Activated T-helper 2 cell treated with anti-CD3 and anti-CD28 coated beads, Interferon-gamma antibody, Interleukin-2, Interleukin-4, amounts not matched to agents 10 μg/mL and 5 μg/mL and 100 μg/mL, durations not matched to agents 14 hours and 24 hours and 36 hours (primary cell): ENCODE measurements around the gene UBXN2A. TPM values are rescaled to one million over a fixed set of nuclear protein-coding genes. Genes with fewer than 3 reads are reported as not detected.
A peak's percentile ranks its signal among the peaks of the same experiment; 100 is the strongest.

Source experiments
- DNase-seq: peaks from one replicate; pipeline ENCODE4 v3.0.0; 2021; ENCODE audit warnings: low spot score
- H3K27ac Mint-ChIP-seq: one replicate; pipeline ENCODE4 v1.8.0; 2021; ENCODE audit warnings: mixed read lengths
- H3K27me3 Mint-ChIP-seq: one replicate; pipeline ENCODE4 v1.8.0; 2021; ENCODE audit warnings: low read depth, mixed read lengths
- H3K36me3 Mint-ChIP-seq: one replicate; pipeline ENCODE4 v1.8.0; 2021; ENCODE audit warnings: low read depth, mixed read lengths
- H3K4me1 Mint-ChIP-seq: one replicate; pipeline ENCODE4 v1.8.0; 2021; ENCODE audit warnings: low read depth, mixed read lengths
- H3K4me3 Mint-ChIP-seq: one replicate; pipeline ENCODE4 v1.8.0; 2021; ENCODE audit warnings: low read depth, mild to moderate bottlenecking, moderate library complexity, mixed read lengths
- H3K9me3 Mint-ChIP-seq: one replicate; pipeline ENCODE4 v1.8.0; 2021; ENCODE audit warnings: mixed read lengths
- intact Hi-C: fragments of 100-400 bp; cut with micrococcal nuclease; formaldehyde crosslinking; loops from one replicate; pipeline ENCODE4 v1.15.1; 2023
- total RNA-seq: library from RNA; stranded (reverse); gene quantifications from 2 replicates; pipeline ENCODE4 v1.2.3, GENCODE V29; 2022

UBXN2A gene
- total RNA-seq, 1 donor from 2014 or later, result 18.3 TPM

- H3K4me3 Mint-ChIP-seq, result no peak overlapping the region
- H3K36me3 Mint-ChIP-seq, result peaks cover 3% of the 10 kb centered on the region
- intact Hi-C loops, result no loop called here
- no peaks in the 10 kb centered on the region for H3K9me3 Mint-ChIP-seq
- H3K27ac Mint-ChIP-seq, result no peak overlapping the region
- DNase-seq, result no peak
- H3K4me1 Mint-ChIP-seq, result peaks cover 29% of the 10 kb centered on the region
- no peaks in the 10 kb centered on the region for H3K27me3 Mint-ChIP-seq
Measured at GRCh38 chr2:23918837-23919489, 21.3 kb upstream of the UBXN2A start.

DNA sequence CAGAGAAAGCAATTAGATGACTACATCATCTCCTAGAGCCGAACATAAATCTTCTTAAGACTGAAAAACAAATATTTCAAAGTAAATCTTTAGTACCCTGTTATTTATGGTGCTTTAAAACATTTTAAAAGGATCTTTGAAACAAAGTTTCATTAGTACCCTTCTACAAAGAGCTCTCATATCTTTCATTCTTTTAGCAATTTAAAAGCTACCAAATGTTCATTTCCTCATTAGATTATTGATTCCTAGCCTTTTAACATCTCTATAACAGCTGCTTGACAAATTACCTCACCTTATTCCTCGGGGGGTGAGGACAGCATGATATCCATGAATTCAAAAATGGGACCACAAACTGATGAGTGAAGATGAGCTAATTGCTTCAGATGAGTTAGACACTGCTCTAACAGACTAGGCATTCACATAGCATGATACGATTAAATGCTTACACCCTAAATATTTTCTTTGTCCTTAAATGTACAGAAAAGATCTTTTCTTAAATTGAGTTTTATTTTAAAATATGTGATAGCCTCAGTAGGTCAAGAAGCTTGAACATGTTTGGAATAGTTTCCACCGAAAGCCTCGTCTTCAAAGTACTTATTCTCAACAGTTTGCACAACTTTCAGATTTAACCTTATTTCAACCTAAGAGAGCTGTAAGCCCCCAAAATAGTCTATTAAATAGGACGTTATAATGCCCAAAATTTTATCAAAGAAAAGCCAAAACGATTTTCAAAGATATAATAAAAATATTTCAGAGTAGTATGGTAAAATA lies 15.5 kb upstream of the UBXN2A start:
- Mint-ChIP-seq H3K27ac (peak overlapping the region; percentile 96), H3K4me1 (peaks cover 22% of the 10 kb centered on the region), H3K36me3 (peaks cover 6% of the 10 kb centered on the region)

DNA sequence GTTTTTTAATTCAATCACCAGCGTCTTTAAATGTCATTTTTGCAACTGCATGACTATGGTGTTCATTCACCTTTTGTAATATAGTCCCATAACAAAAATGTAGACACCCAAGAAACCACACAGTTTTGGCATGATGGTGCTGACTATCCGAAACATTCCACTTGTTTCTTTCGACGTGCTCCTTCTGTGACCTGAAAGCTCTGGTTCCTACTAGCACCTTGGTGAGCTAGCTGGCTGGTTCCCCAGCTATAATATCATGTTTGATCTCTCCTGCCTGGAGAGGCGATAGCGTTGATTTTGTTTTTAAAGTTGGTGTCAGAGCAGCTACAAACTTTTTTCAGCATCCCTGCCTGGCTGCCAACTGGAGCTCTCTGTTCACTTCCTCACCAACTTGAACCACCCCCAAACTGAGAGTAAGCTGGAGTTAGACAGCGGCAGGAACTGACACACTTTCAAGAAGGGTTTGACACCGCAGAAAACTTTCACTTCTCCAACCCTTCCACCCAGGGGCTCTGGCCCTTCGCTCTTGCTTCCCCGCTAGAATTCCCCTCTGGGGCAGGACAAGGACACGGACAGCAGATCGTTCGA lies 14.5 kb upstream of the UBXN2A start:
- H3K4me1 Mint-ChIP-seq, result peaks cover 22% of the 10 kb centered on the region
- intact Hi-C loops, result loop anchor here (2.0 to 10.0 kb wide), 4 partner anchors 33 to 239 kb away; partner anchors contain the start of gene TP53I3

More for the DNA sequence above, 15.5 kb upstream of the UBXN2A start:
- H3K9me3 Mint-ChIP-seq, result no peaks in the 10 kb centered on the region
- intact Hi-C loops, result loop anchor here (5.0 to 10.0 kb wide), 2 partner anchors 32 to 100 kb away; no protein-coding TSS in a partner anchor
- peak overlapping the region; percentile 89 for H3K4me3 Mint-ChIP-seq
- no peaks in the 10 kb centered on the region for H3K27me3 Mint-ChIP-seq
- DNase-seq, result no peak

GRCh38 chr2:23926290-23926749 lies 13.9 kb upstream of the UBXN2A start:
- no peaks in the 10 kb centered on the region for H3K27me3 Mint-ChIP-seq
- intact Hi-C loops, result loop anchor here (2.0 to 10.0 kb wide), 4 partner anchors 34 to 238 kb away; partner anchors contain the start of gene TP53I3
- H3K4me1 Mint-ChIP-seq, result peaks cover 22% of the 10 kb centered on the region
- DNase-seq, result no peak
- H3K4me3 Mint-ChIP-seq, result peak overlapping the region; percentile 89
- H3K27ac Mint-ChIP-seq, result peak overlapping the region; percentile 96
- peaks cover 6% of the 10 kb centered on the region for H3K36me3 Mint-ChIP-seq
- no peaks in the 10 kb centered on the region for H3K9me3 Mint-ChIP-seq

More for the DNA sequence above, 14.5 kb upstream of the UBXN2A start:
- Mint-ChIP-seq H3K36me3 (peaks cover 6% of the 10 kb centered on the region), H3K4me3 (peak overlapping the region; percentile 89), H3K27me3 (no peaks in the 10 kb centered on the region), H3K27ac (peak overlapping the region; percentile 96), H3K9me3 (no peaks in the 10 kb centered on the region)
- peak; percentile 65 for DNase-seq

DNA sequence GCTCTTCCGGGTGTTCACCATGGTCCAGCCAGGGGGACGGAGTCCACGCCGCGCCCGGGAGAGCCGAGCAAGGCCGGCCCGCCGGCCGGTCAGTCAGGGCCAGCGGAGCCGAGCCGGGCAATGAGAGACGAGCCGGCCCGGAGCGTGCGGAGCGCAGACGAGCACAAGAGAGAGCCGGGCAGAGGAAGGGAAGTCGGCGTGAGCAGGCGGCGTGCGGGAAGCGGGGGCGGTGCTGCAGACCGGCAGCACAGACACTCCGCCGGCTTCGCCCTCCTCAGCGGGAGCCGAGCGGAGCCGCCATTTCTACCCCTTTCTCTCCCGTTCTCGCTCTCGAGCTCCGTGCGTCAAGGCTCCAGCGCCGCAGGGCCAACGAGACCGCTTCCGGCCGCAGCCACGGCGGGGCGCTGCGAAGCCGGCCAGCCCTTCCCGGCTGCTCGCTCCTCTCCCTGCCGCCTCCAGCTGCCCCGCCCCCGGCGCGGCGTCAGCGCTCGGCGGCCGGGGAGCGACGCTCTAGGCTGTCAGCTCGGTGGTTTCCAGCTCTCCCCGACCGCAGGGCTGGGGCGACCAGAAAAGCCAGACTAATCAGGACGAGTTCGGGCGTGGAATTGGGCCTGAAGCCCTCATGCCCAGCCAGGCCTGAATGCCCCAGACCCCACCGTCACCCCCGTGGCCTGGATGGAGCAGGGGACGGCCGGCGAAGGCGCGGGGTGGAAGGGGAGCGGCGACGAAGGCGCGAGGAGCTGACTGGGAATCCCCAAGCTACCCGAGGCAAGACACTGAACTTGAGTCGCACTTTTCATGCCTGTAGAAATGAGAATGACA lies 13.3 kb upstream of the UBXN2A start, which contains the start of gene ATAD2B:
ATAD2B (minus strand) TSS at position 374 of the 822 bp plus-strand sequence; CDS start at position 21, 353 bp downstream.
- Mint-ChIP-seq H3K27me3 (no peaks in the 10 kb centered on the region), H3K4me1 (peaks cover 22% of the 10 kb centered on the region), H3K9me3 (no peaks in the 10 kb centered on the region), H3K36me3 (peaks cover 6% of the 10 kb centered on the region), H3K4me3 (peak within 1 kb of the TSS; percentile 89), H3K27ac (peak within 1 kb of the TSS; percentile 96)
- intact Hi-C loops, result loop anchor here (1.0 to 10.0 kb wide), 7 partner anchors 13 to 238 kb away; partner anchors contain the start of genes SF3B6, TP53I3, UBXN2A and WDCP
- DNase-seq, result peak; percentile 94

DNA sequence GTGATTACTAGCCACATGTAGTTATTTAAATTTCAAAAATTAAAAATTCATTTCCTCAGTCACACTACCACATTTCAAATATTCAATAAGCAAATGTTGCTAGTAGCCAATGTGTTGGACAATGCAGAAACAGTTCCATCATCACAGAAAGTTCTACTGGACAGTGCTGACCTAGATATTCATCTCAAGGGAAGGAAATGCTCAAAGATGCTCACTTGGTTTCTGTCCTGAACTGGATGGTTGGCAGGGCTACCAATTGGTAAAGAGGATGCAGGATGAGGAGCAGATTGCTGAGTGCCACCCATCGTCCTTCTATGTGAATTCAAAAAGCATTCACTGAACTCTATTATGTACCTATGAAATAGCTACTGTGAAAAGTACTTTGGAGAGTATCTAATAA lies 6.0 kb upstream of the UBXN2A start:
- Mint-ChIP-seq H3K27me3 (peaks cover 4% of the 10 kb centered on the region), H3K9me3 (no peaks in the 10 kb centered on the region), H3K27ac (no peak overlapping the region), H3K4me3 (no peak overlapping the region), H3K36me3 (no peaks in the 10 kb centered on the region), H3K4me1 (peaks cover 7% of the 10 kb centered on the region)
- no peak for DNase-seq
- intact Hi-C loops, result no loop called here

- H3K4me1 Mint-ChIP-seq, result peaks cover 27% of the 10 kb centered on the region
- intact Hi-C loops, result loop anchor here (1.0 to 10.0 kb wide), 3 partner anchors 14 to 1034 kb away; partner anchors contain the start of genes ATAD2B, DNAJC27 and WDCP
- H3K27me3 Mint-ChIP-seq, result peaks cover 2% of the 10 kb centered on the region
- H3K27ac Mint-ChIP-seq, result peak overlapping the region; percentile 89
- H3K4me3 Mint-ChIP-seq, result peak overlapping the region; percentile 92
- H3K36me3 Mint-ChIP-seq, result peaks cover 22% of the 10 kb centered on the region
- DNase-seq, result no peak
- H3K9me3 Mint-ChIP-seq, result no peaks in the 10 kb centered on the region
Measured at GRCh38 chr2:23940718-23941620, 706 bp downstream of the UBXN2A start.

DNA sequence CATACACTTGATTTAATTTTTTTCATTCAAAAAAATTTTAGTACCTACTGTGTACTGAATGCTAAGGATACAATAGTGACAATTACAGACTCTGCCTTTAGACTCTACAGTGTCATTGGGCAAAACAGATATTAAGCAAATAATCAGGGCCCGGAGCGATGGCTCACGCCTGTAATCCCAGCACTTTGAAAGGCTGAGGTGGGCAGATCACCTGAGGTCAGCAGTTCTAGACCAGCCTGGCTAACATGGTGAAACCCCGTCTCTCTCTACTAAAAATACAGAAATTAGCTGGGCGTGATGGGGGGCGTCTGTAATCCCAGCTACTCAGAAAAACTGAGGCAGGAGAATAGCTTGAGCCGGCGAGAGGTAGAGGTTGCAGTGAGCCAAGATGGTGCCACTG lies 1.4 kb downstream of the UBXN2A start:
- peaks cover 22% of the 10 kb centered on the region for H3K36me3 Mint-ChIP-seq
- intact Hi-C loops, result loop anchor here (10.0 kb wide), 1 partner anchor 1033 kb away; the partner anchor contains the start of gene DNAJC27
- H3K27ac Mint-ChIP-seq, result no peak overlapping the region
- H3K27me3 Mint-ChIP-seq, result peaks cover 2% of the 10 kb centered on the region
- no peak for DNase-seq
- H3K4me1 Mint-ChIP-seq, result peaks cover 27% of the 10 kb centered on the region
- no peaks in the 10 kb centered on the region for H3K9me3 Mint-ChIP-seq
- no peak overlapping the region for H3K4me3 Mint-ChIP-seq

- Mint-ChIP-seq H3K36me3 (peaks cover 22% of the 10 kb centered on the region), H3K27ac (no peak overlapping the region), H3K27me3 (no peaks in the 10 kb centered on the region), H3K9me3 (no peaks in the 10 kb centered on the region), H3K4me3 (no peak overlapping the region), H3K4me1 (peaks cover 27% of the 10 kb centered on the region)
- DNase-seq, result no peak
- intact Hi-C loops, result loop anchor here (10.0 kb wide), 1 partner anchor 1031 kb away; the partner anchor contains the start of gene DNAJC27
Measured at GRCh38 chr2:23943666-23944065, 3.4 kb downstream of the UBXN2A start.

GRCh38 chr2:23944527-23944926 lies 4.3 kb downstream of the UBXN2A start:
- peaks cover 22% of the 10 kb centered on the region for H3K36me3 Mint-ChIP-seq
- no peaks in the 10 kb centered on the region for H3K27me3 Mint-ChIP-seq
- intact Hi-C loops, result loop anchor here (10.0 kb wide), 1 partner anchor 1030 kb away; the partner anchor contains the start of gene DNAJC27
- no peak overlapping the region for H3K4me3 Mint-ChIP-seq
- H3K4me1 Mint-ChIP-seq, result peaks cover 18% of the 10 kb centered on the region
- no peaks in the 10 kb centered on the region for H3K9me3 Mint-ChIP-seq
- no peak overlapping the region for H3K27ac Mint-ChIP-seq
- no peak for DNase-seq

DNA sequence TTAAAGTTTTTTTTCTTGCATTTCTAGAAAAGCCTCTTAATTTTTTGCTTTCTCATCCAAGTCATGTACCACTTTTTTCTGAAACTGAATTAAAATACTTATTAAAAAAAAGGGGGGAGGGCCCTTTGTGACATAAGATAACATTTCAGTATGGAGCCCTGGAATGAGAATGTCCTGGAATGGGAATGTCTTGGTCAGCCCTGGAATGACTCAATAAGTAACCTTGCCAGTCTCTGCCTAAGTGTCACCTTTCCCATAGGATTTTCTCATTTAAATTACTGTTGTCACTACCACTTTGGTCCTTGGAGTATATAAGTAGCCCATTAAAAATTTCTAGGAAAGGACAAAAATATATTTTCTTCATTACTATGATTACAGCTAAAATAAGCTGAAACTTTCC lies 4.7 kb downstream of the UBXN2A start:
- peaks cover 22% of the 10 kb centered on the region for H3K36me3 Mint-ChIP-seq
- no peak for DNase-seq
- peaks cover 19% of the 10 kb centered on the region for H3K4me1 Mint-ChIP-seq
- no peaks in the 10 kb centered on the region for H3K9me3 Mint-ChIP-seq
- H3K4me3 Mint-ChIP-seq, result no peak overlapping the region
- no peaks in the 10 kb centered on the region for H3K27me3 Mint-ChIP-seq
- intact Hi-C loops, result loop anchor here (10.0 kb wide), 1 partner anchor 1030 kb away; the partner anchor contains the start of gene DNAJC27
- H3K27ac Mint-ChIP-seq, result no peak overlapping the region
